Measurements from ENCODE around the gene CDR2L. TPM values are rescaled to one million over a fixed set of nuclear protein-coding genes. Genes with fewer than 3 reads are reported as not detected.
"Not testable (repeated sequence)": the region's sequence is repeated elsewhere in the genome, so short reads cannot be mapped to it uniquely, and the experiment has no call there.

Gene CDR2L
- total RNA-seq, 1 donor from 2014 or later: 3.6 TPM

DNA sequence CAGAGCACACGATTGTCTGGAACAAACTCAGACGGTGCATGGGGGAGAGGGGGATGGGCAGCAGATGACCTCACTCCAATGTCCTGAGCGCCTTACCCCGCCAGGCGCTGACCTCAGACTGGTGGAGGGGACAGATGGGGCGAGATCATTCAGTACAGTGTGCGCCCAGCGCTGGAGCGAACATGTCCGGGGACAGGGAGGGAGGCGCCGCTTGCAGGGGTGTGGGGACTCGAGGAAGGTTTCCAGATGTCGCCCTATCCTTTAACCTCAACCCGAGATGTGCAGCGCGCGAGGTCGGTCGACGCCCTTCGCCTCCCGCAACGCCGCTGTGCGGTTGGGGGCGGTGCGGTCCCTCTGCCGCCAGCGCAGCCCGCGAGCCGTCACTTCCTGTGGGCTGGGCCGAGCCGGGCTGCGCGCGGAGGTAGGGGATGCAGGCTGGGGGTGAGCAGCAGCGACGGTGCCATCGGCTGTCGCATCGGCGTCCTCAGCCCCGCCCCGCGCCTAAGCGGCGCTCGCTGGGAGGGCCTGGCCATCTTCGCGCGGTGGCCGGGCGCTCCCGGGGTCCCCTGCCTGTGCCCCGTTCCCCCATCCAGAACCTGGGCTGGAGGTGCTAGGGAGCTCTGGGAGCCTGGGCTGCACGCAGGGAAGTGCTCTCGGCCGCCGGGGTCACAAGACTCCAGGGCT is 5.3 kb upstream of the CDR2L start:
- DNase-seq: peak; percentile 57

DNA sequence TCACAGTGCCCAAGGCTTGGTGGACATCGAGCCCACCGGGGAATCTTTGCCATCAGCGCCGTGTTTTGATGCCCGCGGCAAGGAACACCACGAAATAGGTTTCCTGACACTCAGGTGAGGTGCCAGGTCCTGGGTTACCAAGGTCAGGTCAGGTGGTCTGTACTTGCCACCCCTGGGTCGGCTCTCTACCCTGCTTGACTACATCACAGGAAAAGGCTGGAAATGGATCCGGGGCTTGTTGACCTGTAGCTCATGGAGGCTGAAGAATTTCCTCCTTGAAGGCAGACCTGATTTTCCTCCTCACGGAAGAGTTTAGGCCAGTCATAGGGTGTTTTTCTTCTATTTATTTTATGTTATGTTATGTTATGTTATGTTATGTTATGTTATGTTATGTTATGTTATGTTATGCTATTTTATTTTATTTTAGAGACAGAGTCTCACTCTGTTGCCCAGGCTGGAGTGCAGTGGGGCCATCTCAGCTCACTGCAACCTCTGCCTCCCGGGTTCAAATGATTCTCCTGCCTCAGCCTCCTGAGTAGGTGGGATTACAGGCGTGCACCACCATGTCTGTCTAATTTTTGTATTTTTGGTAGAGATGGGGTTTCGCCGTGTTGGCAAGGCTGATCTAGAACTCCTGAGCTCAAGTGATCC is 4.6 kb upstream of the CDR2L start:
- DNase-seq: not testable (repeated sequence)

DNA sequence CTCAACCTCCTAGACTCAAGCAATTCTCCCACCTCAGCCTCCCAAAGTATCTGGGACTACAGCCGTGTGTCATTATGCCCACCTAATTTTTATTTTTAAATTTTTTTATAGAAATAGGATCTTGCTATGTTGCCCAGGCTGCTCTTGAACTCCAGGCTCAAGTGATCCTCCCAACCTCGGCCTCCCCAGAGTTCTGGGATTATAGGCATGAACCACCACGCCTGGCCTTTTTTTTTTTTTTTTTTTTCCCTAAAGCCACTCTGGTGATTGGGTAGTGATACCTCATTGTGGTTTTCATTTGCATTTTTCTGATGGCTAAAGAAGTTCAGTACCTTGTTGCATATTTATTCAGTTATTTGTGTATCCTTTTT is 1.2 kb upstream of the CDR2L start:
- DNase-seq: no peak

DNA sequence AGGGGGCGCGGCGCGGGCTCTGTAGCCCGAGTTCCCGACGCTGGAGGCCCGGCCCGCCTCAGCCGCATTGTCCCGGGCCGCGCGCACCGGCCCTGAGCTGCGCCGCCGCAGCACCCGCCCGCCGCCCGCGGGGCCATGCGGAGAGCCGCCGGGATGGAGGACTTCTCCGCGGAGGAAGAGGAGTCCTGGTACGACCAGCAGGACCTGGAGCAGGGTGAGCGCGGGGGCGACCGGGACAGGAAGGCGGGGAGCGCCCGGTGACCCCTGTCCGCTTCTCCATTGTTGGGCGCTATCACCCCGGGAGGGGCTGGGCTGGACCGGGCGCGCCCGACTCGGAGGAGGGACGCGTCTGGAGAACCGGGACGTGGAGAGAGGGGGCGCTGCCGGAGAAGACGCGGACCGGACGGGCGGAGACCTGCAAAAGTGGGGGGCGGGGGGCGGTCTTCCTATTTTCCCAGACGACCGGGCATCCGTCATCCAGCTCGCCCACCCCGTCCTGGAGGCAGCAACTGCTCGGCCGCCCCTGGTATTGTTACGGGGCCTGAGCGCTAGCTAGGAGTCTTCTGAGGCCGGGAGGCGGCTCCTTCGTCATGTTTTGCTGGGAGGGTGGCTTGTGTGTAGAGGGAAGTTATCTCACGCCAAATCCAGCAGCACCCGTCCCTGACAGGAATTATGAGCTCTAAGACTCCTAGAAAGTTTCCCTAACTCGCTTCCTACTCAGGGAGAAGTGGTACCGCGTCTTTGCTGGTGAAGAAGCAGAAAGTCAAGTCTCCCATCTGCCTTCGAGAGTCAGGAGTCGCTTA is 678 bp downstream of the CDR2L start:
- DNase-seq: peak; percentile 64

DNA sequence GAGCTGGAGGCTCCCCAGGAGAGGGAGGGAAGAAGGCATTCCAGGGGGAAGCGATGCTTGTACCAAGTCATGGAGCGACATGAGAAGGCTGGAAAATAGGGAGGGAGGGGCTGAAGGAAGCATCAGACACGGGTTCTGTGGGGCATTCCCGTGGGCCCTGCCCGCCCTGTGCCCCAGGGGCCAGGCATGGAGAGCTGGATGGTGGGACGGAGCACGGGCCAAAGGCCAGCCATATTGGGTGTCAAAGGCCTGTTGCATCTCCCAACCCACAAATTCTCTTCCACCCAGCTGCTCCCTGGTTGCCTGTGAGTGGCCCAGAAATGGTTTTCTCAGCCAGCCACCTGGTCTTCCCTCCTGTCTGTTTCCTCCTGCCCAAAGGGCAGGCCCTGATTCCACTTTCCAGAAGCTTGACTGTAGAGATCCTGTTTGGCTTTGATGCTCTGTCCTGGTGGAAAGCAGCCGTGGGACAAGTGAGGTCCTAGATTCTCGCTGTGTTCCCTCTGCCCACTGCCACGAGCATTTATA is 3.2 kb downstream of the CDR2L start:
- no peak for DNase-seq

DNA sequence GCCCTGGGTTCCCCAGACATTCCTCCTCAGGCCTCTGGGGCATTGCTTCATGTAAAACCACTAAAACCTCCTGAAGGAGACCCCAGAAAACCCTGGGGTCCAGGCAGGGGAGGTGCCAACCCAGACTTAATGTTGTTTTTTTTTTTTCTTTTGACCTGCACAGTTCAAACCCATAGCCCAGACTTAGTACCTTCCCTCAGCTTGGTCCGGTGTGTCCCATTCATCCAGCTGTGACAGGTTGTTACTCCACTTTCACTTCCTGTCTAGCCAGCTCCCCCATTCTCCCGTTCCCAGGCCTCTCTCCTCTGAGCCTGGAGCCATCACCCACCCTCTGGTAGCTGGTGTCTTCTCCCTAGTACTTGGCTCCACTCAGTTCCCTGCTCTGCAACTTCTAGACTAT is 4.8 kb downstream of the CDR2L start:
- DNase-seq: no peak

DNA sequence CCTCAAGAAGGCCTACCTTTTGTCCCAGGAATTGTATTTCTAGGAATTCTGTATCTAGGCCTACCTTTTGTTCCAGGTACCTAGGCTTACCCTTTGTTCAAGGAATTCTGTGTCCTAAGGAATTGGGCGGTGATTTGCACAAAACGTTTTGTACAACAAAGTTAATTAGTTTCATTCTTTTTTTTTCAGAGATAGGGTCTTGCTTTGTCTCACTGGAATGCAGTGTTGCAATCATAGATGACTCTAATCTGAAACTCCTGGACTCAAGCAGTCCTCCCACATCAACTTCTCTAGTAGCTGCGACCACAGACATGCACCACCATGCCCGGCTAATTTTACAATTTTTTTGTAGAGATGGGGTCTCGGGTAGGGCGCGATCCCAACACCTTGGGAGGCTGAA is 7.0 kb downstream of the CDR2L start:
- no peak for DNase-seq

DNA sequence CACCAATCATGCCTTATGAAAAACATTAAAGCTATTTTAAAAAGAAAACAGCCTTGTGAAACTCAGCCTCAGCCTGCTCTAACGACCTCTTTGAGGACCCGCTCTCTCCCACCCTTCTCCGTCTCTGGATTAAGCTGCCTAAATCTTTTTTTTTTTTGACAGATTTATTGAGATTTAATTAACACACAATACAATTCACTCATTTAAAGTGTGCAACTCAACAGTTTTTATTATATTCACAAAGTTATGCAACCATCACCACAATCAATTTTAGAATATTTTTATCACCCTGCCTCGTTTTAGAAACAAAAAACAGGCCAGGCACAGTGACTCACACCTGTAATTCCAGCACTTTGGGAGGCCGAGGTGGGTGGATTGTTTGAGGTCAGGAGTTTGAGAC is 8.4 kb downstream of the CDR2L start:
- DNase-seq: no peak

DNA sequence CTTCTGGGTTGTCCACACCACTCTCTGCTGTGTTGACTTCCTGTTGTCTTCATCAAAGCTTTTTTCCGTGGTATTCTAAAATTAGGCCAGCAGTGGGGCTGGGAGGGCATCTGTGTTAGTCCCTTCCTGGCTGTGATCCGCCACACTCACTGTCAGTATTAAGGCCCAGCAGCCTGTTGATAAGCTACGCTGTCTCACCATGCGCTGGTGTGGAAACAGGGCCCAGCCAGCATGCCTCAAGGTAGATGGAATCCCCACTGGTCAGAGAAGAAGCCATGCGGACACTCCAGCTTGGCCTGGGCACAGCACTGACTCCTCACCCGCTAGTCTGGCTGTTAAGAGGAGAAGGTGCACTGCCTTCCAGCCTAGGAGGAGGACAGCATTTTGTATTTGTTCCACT is 11.4 kb downstream of the CDR2L start:
- no peak for DNase-seq

DNA sequence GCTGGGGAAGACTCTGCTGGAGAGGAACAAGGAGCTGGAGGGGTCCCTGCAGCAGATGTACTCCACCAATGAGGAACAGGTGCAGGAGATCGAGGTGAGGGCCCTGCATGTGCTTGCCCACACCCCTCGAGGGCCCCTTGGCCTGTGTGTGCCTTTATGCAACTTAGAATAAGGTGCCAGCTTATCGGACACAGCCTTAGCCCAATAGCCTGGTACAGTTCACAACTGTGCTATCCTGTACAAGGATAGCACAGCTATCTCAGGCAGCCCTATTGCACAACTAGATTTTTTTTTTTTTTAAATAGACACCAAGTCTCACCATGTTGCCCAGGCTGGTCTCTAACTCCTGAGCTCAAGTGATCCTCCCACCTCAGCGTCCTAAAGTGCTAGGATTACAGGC is 12.1 kb downstream of the CDR2L start:
- DNase-seq: no peak

DNA sequence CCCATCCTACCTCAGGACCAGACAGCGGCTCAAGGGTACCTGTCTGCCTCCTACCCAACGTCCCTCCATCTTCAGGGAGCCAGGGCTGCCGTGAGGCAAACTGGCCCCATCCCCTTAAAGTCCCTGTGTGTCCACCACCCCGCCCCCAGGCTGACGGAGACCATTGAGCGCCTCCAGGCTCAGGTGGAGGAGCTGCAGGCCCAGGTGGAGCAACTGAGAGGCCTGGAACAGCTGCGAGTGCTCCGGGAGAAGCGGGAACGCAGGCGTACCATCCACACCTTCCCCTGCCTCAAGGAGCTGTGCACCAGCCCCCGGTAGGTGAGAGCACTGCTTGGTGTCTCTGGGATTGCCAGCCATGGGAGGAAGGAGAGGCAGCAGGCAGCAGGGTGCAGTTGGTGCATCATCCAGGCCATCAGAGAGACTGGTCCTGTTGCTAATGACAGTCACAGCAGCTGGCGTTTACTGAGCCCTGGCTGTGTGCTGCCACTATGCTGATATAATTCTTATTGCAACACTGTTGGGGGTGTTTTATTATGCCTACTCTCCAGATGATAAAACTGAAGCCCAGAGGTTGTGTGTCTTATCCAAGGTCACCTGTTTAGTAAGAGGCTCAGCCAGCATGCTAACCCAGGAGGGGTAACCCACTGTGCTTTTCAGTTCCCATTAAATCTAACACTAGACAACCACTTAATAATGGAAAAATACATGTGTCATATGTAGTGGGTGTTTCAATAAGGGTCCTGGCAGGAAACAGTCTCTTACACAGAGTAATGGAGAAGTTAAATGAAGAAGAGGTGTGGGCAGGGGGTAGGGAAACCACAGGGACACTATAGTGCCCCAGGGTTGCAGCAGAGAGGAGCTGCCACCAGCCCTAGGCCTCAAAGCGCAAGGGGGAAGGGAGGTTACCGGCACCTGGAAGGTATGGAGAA is 14.7 kb downstream of the CDR2L start:
- DNase-seq: no peak

DNA sequence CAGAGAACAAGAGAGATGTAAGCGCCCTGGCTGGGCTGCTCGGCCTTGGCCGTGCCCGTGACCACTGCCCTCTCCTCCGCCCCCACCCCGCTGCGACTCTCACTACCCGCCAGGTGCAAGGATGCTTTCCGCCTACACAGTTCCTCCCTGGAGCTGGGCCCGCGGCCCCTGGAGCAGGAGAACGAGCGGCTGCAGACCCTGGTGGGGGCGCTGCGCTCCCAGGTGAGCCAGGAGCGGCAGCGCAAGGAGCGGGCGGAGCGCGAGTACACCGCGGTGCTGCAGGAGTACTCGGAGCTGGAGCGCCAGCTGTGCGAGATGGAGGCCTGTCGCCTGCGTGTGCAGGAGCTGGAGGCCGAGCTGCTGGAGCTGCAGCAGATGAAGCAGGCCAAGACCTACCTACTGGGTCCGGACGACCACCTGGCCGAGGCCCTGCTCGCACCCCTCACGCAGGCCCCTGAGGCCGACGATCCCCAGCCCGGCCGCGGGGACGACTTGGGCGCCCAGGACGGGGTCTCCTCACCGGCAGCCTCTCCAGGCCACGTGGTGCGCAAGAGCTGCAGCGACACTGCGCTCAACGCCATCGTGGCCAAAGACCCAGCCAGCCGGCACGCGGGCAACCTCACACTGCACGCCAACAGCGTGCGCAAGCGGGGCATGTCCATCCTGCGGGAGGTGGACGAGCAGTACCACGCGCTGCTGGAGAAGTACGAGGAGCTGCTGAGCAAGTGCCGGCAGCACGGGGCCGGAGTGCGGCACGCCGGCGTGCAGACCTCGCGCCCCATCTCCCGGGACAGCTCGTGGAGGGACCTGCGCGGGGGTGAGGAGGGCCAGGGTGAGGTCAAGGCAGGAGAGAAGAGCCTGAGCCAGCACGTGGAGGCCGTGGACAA is 15.9 kb downstream of the CDR2L start:
- no peak for DNase-seq

DNA sequence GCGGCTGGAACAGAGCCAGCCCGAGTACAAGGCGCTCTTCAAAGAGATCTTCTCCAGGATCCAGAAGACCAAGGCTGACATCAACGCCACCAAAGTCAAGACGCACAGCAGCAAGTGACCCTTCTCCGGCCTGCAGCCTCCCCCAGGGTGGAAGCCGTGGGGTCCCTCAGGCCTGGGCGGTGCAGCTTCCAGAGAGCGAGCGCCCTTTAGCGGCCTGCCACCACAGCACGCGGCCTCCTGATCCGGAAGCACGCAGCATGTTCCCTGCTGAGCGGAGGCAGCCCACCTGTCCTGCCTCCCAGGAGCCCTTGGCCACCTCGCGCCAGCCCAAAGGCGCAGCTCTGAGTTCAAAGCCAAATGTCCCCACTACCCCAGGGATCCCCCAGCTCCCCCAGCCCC is 16.5 kb downstream of the CDR2L start:
- DNase-seq: no peak

DNA sequence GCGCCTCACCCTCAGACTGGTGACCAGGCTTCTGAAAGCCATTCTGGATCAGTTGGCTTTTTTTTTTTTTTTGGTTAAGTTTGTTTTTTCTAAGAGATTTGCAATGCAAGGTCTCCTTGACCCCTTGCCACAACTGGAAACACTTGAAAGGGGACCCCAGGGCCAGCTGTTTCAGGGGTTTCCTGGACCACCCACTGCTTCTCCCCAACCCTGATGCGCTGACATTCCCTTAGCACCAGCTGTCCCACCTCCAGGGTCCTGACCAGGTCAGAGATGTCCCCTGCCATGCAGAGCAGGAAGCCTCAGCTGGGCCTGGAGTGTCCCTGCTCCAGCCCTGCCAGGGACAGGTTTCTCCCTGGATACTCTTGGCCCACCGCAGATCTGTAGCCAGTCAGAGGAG is 16.9 kb downstream of the CDR2L start:
- DNase-seq: no peak

DNA sequence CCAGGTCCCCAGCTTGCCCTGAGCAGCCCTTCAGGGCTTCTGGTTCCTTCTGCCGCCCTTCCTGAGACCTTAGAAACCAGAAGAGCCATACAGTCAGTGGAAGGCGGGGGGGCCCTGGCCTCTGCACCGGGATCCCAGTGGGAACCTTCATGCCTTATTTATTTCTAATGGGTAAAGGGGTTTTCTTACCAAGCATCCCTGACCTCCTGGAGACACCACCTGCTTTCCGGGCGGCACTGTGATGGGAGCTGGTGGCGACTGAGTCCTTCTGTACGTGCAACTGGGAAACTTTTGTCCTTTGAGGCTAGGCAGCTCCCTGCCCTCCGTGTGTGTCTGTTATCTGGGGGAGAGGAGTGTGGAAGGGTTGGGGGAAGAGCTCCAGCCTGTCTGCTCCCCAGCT is 17.9 kb downstream of the CDR2L start:
- DNase-seq: no peak

DNA sequence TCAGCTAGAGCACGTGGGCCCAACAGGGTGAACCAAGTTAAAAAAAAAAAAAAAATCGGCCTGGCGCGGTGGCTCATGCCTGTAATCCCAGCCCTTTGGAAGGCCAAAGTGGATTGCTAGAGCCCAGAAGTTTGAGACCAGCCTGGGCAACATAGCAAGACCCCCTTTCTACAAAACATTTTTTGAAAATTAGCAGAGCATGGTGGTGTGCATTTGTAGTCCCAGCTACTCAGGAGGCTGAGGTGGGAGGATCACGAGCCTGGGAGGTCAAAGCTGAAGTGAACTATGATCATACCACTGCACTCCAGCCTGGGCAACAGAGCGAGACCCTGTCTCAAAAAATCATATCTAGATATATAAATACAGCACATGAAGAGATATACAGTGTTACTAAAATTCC is 18.7 kb downstream of the CDR2L start:
- not testable (repeated sequence) for DNase-seq

DNA sequence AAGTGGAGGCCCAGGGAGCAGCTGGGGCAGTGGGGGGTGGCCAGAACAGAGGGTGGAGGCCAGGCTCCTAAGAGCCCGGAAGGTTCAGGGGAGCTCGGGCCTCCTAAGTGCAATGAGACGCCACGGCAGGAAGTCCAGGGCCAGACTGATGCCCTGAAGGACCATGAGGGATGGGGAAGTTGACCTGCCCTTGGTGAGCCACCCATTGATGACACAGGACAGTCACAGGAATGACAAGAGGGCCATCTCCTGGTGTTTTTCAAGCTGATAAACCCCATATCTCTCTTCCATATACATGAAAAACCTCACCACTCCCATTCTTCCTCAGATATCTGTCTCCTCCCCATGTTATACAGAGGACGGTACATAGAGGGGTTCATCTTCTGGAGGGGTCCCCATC is 19.2 kb downstream of the CDR2L start:
- no peak for DNase-seq

DNA sequence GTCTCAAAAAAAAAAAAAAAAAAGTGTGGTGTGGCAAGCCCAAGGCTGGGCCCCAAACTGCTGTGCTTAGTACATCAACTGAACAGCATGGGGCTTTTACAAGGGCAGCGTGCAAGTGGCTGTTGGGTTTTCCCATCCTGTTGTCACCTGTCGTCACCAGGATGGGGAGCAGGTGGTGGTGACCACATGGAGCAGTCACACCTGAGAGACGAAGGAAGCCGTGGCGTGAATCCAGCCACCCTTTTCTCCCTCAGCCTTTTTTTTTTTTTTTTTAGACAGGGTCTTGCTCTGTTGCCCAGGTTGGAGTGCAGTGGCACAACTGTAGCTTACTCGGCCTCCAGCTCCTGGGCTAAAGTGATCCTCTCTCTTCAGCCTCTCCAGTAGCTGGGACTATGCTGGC is 20.9 kb downstream of the CDR2L start:
- no peak for DNase-seq

DNA sequence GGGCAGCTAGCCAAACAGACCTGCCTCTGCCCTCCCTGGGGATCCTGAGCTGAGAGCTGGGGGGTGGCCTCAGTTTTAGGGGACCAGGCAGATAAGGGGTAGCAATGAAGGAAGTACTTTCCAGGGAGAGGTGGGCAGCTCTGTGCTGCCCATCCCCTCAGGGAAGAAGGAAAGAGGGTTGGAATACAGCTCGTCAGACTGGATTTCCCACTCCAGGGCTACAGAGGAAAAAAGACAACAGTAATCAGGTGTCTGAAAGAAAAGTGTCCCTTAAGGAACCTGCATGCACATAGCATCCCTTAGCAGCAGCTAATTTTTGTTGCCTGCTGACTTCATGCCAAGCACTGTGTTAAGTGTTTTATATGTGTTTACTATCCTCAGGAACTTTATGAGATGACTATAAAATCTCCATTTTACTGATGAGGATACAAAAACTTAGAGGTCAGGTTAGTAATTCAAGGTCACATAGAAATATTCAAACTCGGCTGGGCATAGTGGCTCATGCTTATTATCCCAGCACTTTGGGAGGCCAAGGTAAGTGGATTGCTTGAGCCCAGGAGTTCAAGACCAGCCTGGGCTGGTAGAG is 21.8 kb downstream of the CDR2L start:
- DNase-seq: no peak

DNA sequence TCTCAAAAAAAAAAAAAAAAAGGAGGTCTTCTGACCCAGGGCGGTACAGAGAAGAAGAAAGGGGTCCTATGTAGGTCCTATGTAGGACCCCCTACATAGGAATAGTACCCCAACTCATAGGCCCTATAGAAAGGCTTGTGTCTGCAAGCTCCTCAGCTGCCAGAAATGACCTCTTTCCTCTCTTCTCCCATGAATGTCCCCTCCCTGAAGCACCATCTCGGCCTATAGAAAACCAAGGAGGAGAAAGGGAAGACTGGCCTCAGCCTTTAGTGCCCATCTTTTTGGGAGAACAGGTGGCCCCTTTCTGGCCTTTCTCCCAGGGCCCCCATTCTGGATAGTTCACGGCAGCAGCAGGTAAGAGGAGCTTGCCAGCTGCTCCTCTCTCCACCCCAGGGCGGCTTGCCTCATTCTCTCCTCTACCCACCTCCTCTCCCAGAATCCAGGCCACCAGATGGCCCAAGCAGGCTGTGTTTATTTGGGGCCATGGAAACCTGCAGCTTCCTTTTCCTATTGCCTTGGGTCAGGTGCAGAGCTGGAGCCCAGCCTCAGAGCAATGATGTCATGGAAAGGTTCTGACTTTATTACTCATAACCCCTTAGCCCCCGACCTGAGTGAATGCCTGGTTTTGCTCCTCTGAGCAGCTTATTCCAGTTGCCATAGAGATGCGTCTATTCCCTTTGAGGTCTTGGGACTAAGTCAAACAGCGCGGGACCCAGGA is 23.4 kb downstream of the CDR2L start:
- peak; percentile 59 for DNase-seq
